GM19452 (cell line): ENCODE measurements around the gene MROH9.

ENCODE experiments used
- ATAC-seq: cut with Tn5 transposase; IDR thresholded peaks from one replicate; pipeline ENCODE4 v1.9.1; 2021; ENCODE audit not compliant: unreplicated experiment

The MROH9 gene

GRCh38 chr1:170967042-170967910 is 31.9 kb downstream of the MROH9 start:
- peak; percentile 77 for ATAC-seq

- no peak for ATAC-seq
Observed at GRCh38 chr1:170970256-170970655, 34.9 kb downstream of the MROH9 start.

GRCh38 chr1:170978371-170978910 is 43.1 kb downstream of the MROH9 start:
- ATAC-seq: no peak

DNA sequence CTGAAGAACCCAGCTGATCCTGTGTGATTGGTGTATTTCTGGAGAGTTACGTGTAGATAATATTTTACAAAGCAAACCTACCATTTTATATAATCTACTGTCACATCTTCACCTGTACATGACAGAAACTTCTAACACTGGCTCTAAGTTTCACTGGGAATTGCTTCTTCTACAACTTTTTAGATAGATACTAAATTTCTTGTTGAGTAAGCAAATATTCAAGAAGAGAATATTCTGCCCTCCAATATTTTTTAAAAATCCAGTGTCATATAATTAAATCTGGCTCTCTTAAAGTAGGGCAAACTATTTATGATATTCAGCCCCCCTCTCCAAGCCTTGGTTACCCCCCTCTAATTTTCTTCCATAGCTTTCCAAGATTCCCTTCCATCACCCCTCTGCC is 50.1 kb downstream of the MROH9 start:
- no peak for ATAC-seq

DNA sequence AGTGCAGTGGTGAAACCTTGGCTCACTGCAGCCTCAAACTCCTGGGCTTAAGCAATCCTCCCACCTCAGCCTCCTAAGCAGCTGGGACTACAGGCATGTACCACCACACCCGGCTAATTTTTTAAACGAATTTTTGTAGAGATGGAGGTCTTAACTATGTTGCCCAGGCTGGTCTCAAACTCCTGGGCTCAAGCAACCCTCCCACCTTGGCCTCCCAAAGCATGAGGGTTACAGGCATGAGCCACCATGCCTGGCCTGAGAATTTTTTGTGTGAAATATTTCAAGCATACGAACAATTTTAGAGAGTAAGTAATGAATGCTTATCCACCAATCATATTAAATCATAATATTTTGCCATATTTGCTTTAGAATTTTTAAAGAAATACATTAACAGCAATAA is 51.6 kb downstream of the MROH9 start:
- no peak for ATAC-seq

- no peak for ATAC-seq
Observed at GRCh38 chr1:170987424-170987823, 52.1 kb downstream of the MROH9 start.

DNA sequence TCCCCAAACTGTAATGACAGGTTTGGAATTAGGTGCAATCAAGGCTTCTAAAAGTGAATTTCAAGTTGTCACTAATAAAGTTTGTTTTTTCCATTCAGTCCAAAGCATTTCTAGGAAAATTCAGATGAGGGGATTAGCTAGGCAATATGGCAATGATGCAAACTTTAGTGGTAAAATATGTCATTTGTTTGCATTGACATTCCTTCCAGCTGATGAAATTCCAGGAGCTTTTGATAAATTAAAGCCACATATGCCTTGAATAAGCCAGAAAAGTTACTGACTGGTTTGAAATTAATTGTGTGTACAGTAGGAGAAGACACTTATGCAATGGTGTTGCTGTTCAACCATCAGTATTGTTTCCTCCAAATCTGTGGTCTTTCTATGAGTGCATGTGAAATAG is 57.8 kb downstream of the MROH9 start:
- no peak for ATAC-seq

- no peak for ATAC-seq
Observed at GRCh38 chr1:170993717-170994116, 58.4 kb downstream of the MROH9 start.

- ATAC-seq: no peak
Observed at GRCh38 chr1:171014880-171015279, 79.5 kb downstream of the MROH9 start.

GRCh38 chr1:171017426-171017825 is 82.1 kb downstream of the MROH9 start:
- no peak for ATAC-seq

- ATAC-seq: no peak
Observed at GRCh38 chr1:171019971-171020370, 84.6 kb downstream of the MROH9 start.

- ATAC-seq: no peak
Observed at GRCh38 chr1:171032822-171033702, 97.7 kb downstream of the MROH9 start.

DNA sequence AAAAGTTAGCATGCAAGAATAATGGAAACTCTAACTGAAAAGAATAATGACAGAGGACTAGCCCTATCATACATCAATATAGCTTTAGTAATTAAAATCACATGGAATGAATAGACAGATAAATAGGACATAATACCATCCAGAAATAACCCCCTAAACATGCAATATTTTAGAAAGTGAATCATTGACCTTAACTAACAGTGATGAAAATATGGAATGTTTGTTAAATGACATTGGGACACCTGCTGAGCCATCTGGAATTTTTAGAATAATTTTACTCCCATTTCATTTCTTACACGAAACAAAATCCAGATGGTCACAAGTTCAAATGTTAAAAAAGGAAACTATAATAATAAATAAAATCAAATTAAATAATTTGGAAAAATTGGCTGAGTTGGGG is 102.3 kb downstream of the MROH9 start:
- ATAC-seq: no peak

DNA sequence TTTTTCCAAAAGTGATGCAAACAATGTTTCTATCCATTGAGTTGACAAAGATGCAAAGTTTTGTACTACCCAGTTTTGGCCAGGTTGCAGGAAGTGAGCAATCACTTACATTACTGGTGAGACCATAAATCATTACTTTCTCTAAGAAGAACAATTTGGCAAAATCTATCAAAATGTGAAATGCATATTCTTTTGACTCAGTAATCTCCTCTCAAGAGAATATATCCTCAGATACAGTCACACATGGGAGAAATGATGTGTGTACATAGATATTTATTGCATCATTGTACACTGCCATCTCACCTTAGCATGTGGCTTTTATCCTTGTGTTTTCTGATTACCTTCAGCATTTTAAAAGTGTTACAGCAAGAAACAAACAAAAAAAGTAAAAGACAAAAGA is 103.0 kb downstream of the MROH9 start:
- ATAC-seq: no peak

GRCh38 chr1:171048014-171048413 is 112.7 kb downstream of the MROH9 start:
- no peak for ATAC-seq

DNA sequence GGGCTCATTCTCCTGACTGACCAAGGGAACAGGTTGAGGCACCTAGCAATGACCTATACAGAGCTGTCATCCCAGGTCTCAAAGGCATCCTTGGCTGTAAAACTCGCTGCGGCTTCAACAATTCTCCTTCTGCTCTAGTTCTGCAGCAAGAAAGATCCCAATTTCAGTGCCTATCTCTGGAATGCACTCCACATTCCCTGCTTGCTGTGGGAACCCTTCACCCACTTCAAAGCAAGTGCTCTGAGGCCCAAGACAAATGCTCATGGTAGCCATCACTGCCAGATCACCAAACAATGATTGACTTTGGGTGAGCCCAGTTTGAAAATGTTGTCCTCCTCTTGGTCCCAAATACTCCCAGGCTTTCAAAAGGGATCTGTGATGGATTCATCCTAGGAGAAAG is 117.6 kb downstream of the MROH9 start:
- no peak for ATAC-seq

GRCh38 chr1:171055966-171056643 is 120.8 kb downstream of the MROH9 start:
- no peak for ATAC-seq

- ATAC-seq: no peak
Observed at GRCh38 chr1:171061425-171062143, 126.2 kb downstream of the MROH9 start.

GRCh38 chr1:171062902-171063301 is 127.6 kb downstream of the MROH9 start:
- ATAC-seq: no peak

GRCh38 chr1:171075041-171075440 is 139.7 kb downstream of the MROH9 start:
- no peak for ATAC-seq
